ENCODE results near the gene CCNT1. TPM values are rescaled to one million over a fixed set of nuclear protein-coding genes. Genes with fewer than 3 reads are reported as not detected.
"Not testable (repeated sequence)": the region's sequence is repeated elsewhere in the genome, so short reads cannot be mapped to it uniquely, and the experiment has no call there.

Gene CCNT1
- total RNA-seq, 1 donor from 2014 or later: 28.0 TPM

DNA sequence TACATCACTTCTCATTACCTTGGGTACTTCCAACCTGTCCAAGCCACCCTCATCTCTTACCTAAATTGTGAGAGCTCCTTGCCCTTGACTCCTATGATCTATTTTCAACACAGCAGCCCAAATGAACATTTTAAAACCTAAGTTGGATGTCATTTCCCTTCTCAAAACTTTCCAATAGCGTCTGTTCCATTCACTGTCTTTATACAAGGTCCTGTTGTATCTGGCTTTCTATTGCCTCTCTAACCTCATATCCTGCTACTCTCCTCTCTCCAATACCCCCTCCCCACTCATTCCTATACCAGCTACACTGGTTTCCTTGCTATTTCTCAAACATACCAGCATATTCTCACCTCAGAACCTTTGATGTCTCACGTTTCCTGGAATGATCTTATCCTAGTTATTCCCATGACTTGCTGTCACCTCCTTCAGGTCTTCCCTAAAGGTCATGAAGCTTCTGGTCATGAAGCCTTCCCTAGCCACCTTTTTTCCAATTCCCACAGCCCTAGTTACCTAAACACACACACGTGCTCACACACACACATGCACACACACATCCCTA, 30.4 kb downstream of the CCNT1 start:
- intact Hi-C loops (cut with DNase I): loop anchor here (10.0 kb wide), 1 partner anchor 581 kb away; the partner anchor contains the start of gene SENP1

DNA sequence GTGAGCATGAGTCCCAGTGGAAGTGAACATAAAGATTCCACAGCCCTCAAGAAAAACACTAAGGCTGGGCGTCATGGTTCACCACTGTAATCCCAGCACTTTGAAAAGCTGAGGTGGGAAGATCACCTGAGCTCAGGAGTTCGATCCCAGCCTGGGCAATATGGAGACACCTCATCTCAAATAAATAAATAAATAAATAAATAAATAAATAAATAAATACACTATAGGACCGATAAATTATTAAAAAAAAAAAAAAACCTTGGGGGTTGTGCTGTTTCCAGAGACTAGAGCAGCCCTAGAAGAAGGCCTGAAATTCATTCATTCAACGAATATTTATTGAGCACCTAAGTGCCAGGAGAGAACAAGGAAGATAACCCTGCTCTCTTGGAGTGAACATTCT, 33.0 kb downstream of the CCNT1 start:
- DNase-seq (ENCODE audit: low spot score in 2 of 2): no peak
- TF ChIP-seq, protein P1, sequence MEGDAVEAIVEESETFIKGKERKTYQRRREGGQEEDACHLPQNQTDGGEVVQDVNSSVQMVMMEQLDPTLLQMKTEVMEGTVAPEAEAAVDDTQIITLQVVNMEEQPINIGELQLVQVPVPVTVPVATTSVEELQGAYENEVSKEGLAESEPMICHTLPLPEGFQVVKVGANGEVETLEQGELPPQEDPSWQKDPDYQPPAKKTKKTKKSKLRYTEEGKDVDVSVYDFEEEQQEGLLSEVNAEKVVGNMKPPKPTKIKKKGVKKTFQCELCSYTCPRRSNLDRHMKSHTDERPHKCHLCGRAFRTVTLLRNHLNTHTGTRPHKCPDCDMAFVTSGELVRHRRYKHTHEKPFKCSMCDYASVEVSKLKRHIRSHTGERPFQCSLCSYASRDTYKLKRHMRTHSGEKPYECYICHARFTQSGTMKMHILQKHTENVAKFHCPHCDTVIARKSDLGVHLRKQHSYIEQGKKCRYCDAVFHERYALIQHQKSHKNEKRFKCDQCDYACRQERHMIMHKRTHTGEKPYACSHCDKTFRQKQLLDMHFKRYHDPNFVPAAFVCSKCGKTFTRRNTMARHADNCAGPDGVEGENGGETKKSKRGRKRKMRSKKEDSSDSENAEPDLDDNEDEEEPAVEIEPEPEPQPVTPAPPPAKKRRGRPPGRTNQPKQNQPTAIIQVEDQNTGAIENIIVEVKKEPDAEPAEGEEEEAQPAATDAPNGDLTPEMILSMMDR (IDR thresholded peaks at IDR 0.05): no peak
- Histone ChIP-seq H3K27ac (no peak overlapping the region), H3K4me3 (no peak overlapping the region), H3K36me3 (peaks cover under 1 to 16% of the 10 kb centered on the region in 2 donors), H3K4me1 (peaks cover 12 to 29% of the 10 kb centered on the region in 2 donors), H3K9me3 (no peaks in the 10 kb centered on the region), H3K27me3 (no peaks in the 10 kb centered on the region)
- intact Hi-C loops (cut with DNase I): loop anchor here (2.0 to 10.0 kb wide), 2 partner anchors 485 to 579 kb away; partner anchors contain the start of gene SENP1

More for the DNA sequence above, 30.4 kb downstream of the CCNT1 start:
- H3K4me1 ChIP-seq: peaks cover 0 to 6% of the 10 kb centered on the region in 2 donors
- no peak for DNase-seq (ENCODE audit: low spot score in 2 of 2)
- no peak overlapping the region for H3K27ac ChIP-seq
- H3K36me3 ChIP-seq: peaks cover 6 to 20% of the 10 kb centered on the region in 2 donors
- no peak overlapping the region for H3K4me3 ChIP-seq
- no peaks in the 10 kb centered on the region for H3K9me3 ChIP-seq
- H3K27me3 ChIP-seq: no peaks in the 10 kb centered on the region
- TF ChIP-seq, protein P1 (IDR thresholded peaks at IDR 0.05): no peak

DNA sequence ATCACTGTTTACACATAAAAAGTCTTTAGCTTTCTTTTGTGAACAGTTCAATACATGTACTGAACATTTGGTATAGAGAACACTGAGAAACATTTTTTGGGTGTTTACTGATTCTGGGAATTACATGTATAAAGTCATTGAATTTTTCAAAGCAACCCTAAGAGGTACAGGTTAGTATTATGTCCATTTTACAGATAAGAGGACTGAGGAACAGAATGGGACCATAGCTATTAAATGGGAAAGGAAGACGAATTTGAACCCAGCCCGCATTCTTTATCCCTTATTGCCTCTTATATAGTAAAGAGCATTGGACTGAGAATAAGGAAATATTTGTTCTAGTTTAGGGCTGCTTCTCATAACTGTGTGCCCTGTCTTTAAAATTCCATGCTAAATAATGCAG, 33.6 kb downstream of the CCNT1 start:
- no peak for DNase-seq (ENCODE audit: low spot score in 2 of 2)
- Histone ChIP-seq H3K27ac (no peak overlapping the region), H3K27me3 (no peaks in the 10 kb centered on the region), H3K4me3 (peak overlapping the region; percentile 75 to 95), H3K4me1 (peaks cover 15 to 30% of the 10 kb centered on the region in 2 donors), H3K36me3 (peaks cover 5 to 11% of the 10 kb centered on the region in 2 donors), H3K9me3 (no peaks in the 10 kb centered on the region)
- intact Hi-C loops (cut with DNase I): loop anchor here (1.0 to 10.0 kb wide), 3 partner anchors 33 to 578 kb away; partner anchors contain the start of genes CCNT1 and SENP1
- TF ChIP-seq, protein P1 (IDR thresholded peaks at IDR 0.05): no peak

DNA sequence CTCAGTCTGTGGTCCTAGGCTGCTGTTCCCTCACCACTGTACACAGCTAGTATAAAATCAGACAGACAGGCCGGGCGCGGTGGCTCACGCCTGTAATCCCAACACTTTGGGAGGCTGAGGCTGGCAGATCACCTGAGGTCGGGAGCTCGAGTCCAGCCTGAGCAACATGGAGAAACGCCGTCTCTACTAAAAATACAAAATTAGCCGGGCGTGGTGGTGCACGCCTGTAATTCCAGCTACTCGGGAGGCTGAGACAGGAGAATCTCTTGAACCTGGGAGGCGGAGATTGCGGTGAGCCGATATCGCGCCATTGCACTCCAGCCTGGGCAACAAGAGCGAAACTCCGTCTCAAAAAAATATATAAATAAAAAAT, 34.0 kb downstream of the CCNT1 start:
- Histone ChIP-seq H3K27ac (peak overlapping the region; percentile 37 to 87), H3K4me1 (peaks cover 16 to 30% of the 10 kb centered on the region in 2 donors), H3K4me3 (peak overlapping the region; percentile 75 to 95), H3K36me3 (peaks cover 5 to 11% of the 10 kb centered on the region in 2 donors)
- H3K27me3 ChIP-seq; DNase-seq (ENCODE audit: low spot score in 2 of 2); H3K9me3 ChIP-seq: not testable (repeated sequence)
- intact Hi-C loops (cut with DNase I): loop anchor here (1.0 to 10.0 kb wide), 3 partner anchors 34 to 578 kb away; partner anchors contain the start of genes CCNT1 and SENP1

DNA sequence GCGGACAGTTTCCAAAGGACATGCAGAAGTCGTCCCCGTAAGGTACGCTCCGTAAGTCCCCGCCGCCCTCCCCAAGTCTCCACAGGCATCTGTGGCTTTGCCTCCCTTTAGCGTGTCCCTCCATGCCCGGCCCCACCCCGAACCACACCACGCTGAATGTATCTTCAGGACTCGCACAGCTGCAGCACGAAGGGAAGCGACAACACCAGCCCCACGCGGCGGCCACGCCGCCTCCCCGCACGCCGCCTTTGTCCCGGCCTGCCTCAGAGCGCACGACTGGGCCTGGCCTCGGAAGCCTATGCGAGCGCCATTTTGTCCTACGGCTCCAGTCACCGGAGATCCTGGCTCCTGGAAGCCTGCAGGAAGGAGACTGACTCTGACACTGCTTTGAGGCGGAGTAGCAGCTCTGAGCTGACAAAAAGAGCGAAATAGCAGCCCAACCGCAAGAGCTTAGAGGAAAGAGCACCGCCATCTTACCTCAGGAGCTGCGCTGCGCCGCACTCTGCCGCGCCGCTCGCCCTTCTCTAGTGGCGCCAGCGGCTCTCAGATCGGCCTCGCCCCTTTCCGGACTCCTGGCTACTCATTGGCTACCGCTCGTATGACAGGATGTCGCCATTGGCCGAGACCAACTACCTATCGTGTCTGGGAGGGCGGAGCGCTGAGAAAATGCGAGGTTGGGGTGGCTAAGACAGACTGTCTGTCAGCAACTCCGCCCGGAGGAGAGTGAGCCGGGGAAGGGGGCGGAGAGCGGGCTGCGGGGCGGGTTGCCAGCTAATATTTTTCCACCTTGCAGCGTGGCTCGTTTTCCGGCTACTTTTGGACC, 34.6 kb downstream of the CCNT1 start, which contains the start of gene KANSL2:
KANSL2 (minus strand) TSS at position 529 of the 823 bp plus-strand sequence. CDS start 606 bp downstream, outside the sequence.
- H3K9me3 ChIP-seq: no peaks in the 10 kb centered on the region
- intact Hi-C loops (cut with DNase I): loop anchor here (1.0 to 10.0 kb wide), 3 partner anchors 34 to 577 kb away; partner anchors contain the start of genes CCNT1 and SENP1
- H3K36me3 ChIP-seq: peaks cover 10 to 16% of the 10 kb centered on the region in 2 donors
- DNase-seq (ENCODE audit: low spot score in 2 of 2): peak; percentile 99
- H3K27me3 ChIP-seq: no peaks in the 10 kb centered on the region
- H3K4me3 ChIP-seq: peak within 1 kb of the TSS; percentile 75 to 95
- TF ChIP-seq, protein P1 (IDR thresholded peaks at IDR 0.05): no peak
- H3K4me1 ChIP-seq: peaks cover 20 to 32% of the 10 kb centered on the region in 2 donors
- peak within 1 kb of the TSS; percentile 87 to 94 for H3K27ac ChIP-seq
